Effector memory CD4-positive, alpha-beta T cell (primary cell): Measurements from ENCODE around the gene FHAD1.

ENCODE experiments used
- DNase-seq, 3 donors: peaks; one replicate each; pipeline ENCODE4 v3.0.0-alpha.2; 2020
- H3K27ac ChIP-seq: 2 replicates; pipeline ENCODE4 v1.7.0; 2013; ENCODE audit warnings: mild to moderate bottlenecking, low read length, moderate library complexity; ENCODE audit not compliant: insufficient read depth, poor library complexity, severe bottlenecking
- H3K27me3 ChIP-seq: replicated peaks from 2 replicates; pipeline ENCODE4 v1.7.0; 2013; ENCODE audit warnings: mild to moderate bottlenecking, low read length; ENCODE audit not compliant: insufficient read depth, control insufficient read depth, poor library complexity, severe bottlenecking
- H3K36me3 ChIP-seq: 2 replicates; pipeline ENCODE4 v1.7.0; 2013; ENCODE audit warnings: mild to moderate bottlenecking, low read length, moderate library complexity; ENCODE audit not compliant: control insufficient read depth, insufficient read depth
- H3K4me1 ChIP-seq: 2 replicates; pipeline ENCODE4 v1.7.0; 2013; ENCODE audit warnings: low read length, mild to moderate bottlenecking; ENCODE audit not compliant: control insufficient read depth, insufficient read depth, poor library complexity, severe bottlenecking
- H3K4me3 ChIP-seq: 2 replicates; pipeline ENCODE4 v1.7.0; 2013; ENCODE audit warnings: low read length, low read depth, mild to moderate bottlenecking; ENCODE audit not compliant: insufficient read depth, poor library complexity, severe bottlenecking
- H3K9me3 ChIP-seq: 2 replicates; pipeline ENCODE4 v1.7.0; 2013; ENCODE audit warnings: mild to moderate bottlenecking, low read length, moderate library complexity; ENCODE audit not compliant: control insufficient read depth

FHAD1 gene

GRCh38 chr1:15323989-15324868, 77.2 kb downstream of the FHAD1 start:
- Histone ChIP-seq H3K27ac (no peak overlapping the region), H3K4me1 (no peaks in the 10 kb centered on the region), H3K27me3 (no peaks in the 10 kb centered on the region), H3K4me3 (no peak overlapping the region), H3K36me3 (no peaks in the 10 kb centered on the region), H3K9me3 (no peaks in the 10 kb centered on the region)
- DNase-seq = no peak

- H3K9me3 ChIP-seq = no peaks in the 10 kb centered on the region
- no peak overlapping the region for H3K4me3 ChIP-seq
- H3K27me3 ChIP-seq = no peaks in the 10 kb centered on the region
- H3K36me3 ChIP-seq = no peaks in the 10 kb centered on the region
- no peaks in the 10 kb centered on the region for H3K4me1 ChIP-seq
- no peak overlapping the region for H3K27ac ChIP-seq
- no peak for DNase-seq
Measured at GRCh38 chr1:15324869-15325335, 77.9 kb downstream of the FHAD1 start.

- no peaks in the 10 kb centered on the region for H3K36me3 ChIP-seq
- no peak overlapping the region for H3K27ac ChIP-seq
- H3K4me1 ChIP-seq = no peaks in the 10 kb centered on the region
- no peaks in the 10 kb centered on the region for H3K9me3 ChIP-seq
- H3K27me3 ChIP-seq = no peaks in the 10 kb centered on the region
- DNase-seq = no peak
- no peak overlapping the region for H3K4me3 ChIP-seq
Measured at GRCh38 chr1:15325375-15326085, 78.5 kb downstream of the FHAD1 start.

- Histone ChIP-seq H3K9me3 (no peaks in the 10 kb centered on the region), H3K4me3 (no peak overlapping the region), H3K27me3 (no peaks in the 10 kb centered on the region), H3K27ac (no peak overlapping the region), H3K36me3 (no peaks in the 10 kb centered on the region), H3K4me1 (no peaks in the 10 kb centered on the region)
- DNase-seq = no peak
Measured at GRCh38 chr1:15326691-15327588, 79.9 kb downstream of the FHAD1 start.

- Histone ChIP-seq H3K36me3 (no peaks in the 10 kb centered on the region), H3K9me3 (no peaks in the 10 kb centered on the region), H3K27ac (no peak overlapping the region), H3K27me3 (no peaks in the 10 kb centered on the region), H3K4me1 (no peaks in the 10 kb centered on the region), H3K4me3 (no peak overlapping the region)
- no peak for DNase-seq
Measured at GRCh38 chr1:15328351-15329103, 81.5 kb downstream of the FHAD1 start.

GRCh38 chr1:15329104-15329820, 82.2 kb downstream of the FHAD1 start:
- Histone ChIP-seq H3K4me1 (no peaks in the 10 kb centered on the region), H3K36me3 (no peaks in the 10 kb centered on the region), H3K4me3 (no peak overlapping the region), H3K27ac (no peak overlapping the region), H3K27me3 (no peaks in the 10 kb centered on the region), H3K9me3 (no peaks in the 10 kb centered on the region)
- DNase-seq = no peak

- no peak overlapping the region for H3K27ac ChIP-seq
- H3K4me1 ChIP-seq = no peaks in the 10 kb centered on the region
- H3K9me3 ChIP-seq = no peaks in the 10 kb centered on the region
- DNase-seq = no peak
- H3K4me3 ChIP-seq = no peak overlapping the region
- no peaks in the 10 kb centered on the region for H3K36me3 ChIP-seq
- H3K27me3 ChIP-seq = no peaks in the 10 kb centered on the region
Measured at GRCh38 chr1:15330028-15330427, 83.0 kb downstream of the FHAD1 start.

GRCh38 chr1:15331180-15331579, 84.2 kb downstream of the FHAD1 start:
- Histone ChIP-seq H3K4me3 (no peak overlapping the region), H3K27me3 (no peaks in the 10 kb centered on the region)

GRCh38 chr1:15331734-15332133, 84.7 kb downstream of the FHAD1 start:
- Histone ChIP-seq H3K4me3 (no peak overlapping the region), H3K9me3 (no peaks in the 10 kb centered on the region), H3K27ac (no peak overlapping the region), H3K27me3 (no peaks in the 10 kb centered on the region), H3K36me3 (no peaks in the 10 kb centered on the region), H3K4me1 (no peaks in the 10 kb centered on the region)
- DNase-seq = no peak

More at GRCh38 chr1:15331180-15331579, 84.2 kb downstream of the FHAD1 start:
- Histone ChIP-seq H3K9me3 (no peaks in the 10 kb centered on the region), H3K36me3 (no peaks in the 10 kb centered on the region), H3K27ac (no peak overlapping the region), H3K4me1 (no peaks in the 10 kb centered on the region)
- no peak for DNase-seq
